Measurements from ENCODE around the gene PLA2G4E.

PLA2G4E gene

GRCh38 chr15:41967506-41968206 lies 53.2 kb downstream of the PLA2G4E start:
- no peak for DNase-seq (ENCODE audit: extremely low read depth, low read depth)
- TF ChIP-seq, protein P1, sequence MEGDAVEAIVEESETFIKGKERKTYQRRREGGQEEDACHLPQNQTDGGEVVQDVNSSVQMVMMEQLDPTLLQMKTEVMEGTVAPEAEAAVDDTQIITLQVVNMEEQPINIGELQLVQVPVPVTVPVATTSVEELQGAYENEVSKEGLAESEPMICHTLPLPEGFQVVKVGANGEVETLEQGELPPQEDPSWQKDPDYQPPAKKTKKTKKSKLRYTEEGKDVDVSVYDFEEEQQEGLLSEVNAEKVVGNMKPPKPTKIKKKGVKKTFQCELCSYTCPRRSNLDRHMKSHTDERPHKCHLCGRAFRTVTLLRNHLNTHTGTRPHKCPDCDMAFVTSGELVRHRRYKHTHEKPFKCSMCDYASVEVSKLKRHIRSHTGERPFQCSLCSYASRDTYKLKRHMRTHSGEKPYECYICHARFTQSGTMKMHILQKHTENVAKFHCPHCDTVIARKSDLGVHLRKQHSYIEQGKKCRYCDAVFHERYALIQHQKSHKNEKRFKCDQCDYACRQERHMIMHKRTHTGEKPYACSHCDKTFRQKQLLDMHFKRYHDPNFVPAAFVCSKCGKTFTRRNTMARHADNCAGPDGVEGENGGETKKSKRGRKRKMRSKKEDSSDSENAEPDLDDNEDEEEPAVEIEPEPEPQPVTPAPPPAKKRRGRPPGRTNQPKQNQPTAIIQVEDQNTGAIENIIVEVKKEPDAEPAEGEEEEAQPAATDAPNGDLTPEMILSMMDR (IDR thresholded peaks at IDR 0.05; ENCODE audit: low read depth, low read length), result no peak

- TF ChIP-seq, protein P1 (IDR thresholded peaks at IDR 0.05; ENCODE audit: low read depth, low read length), result no peak
- DNase-seq (ENCODE audit: extremely low read depth, low read depth), result no peak
Measured at GRCh38 chr15:41966920-41967465, 53.8 kb downstream of the PLA2G4E start.

- TF ChIP-seq, protein P1 (IDR thresholded peaks at IDR 0.05; ENCODE audit: low read depth, low read length), result no peak
- DNase-seq (ENCODE audit: extremely low read depth, low read depth), result no peak
Measured at GRCh38 chr15:41966414-41966812, 54.4 kb downstream of the PLA2G4E start.

- DNase-seq (ENCODE audit: extremely low read depth, low read depth), result no peak
- TF ChIP-seq, protein P1 (IDR thresholded peaks at IDR 0.05; ENCODE audit: low read depth, low read length), result no peak
Measured at GRCh38 chr15:41965441-41966413, 55.1 kb downstream of the PLA2G4E start.

- no peak for DNase-seq (ENCODE audit: extremely low read depth, low read depth)
- TF ChIP-seq, protein P1 (IDR thresholded peaks at IDR 0.05; ENCODE audit: low read depth, low read length), result no peak
Measured at GRCh38 chr15:41961595-41962202, 59.1 kb downstream of the PLA2G4E start.

DNA sequence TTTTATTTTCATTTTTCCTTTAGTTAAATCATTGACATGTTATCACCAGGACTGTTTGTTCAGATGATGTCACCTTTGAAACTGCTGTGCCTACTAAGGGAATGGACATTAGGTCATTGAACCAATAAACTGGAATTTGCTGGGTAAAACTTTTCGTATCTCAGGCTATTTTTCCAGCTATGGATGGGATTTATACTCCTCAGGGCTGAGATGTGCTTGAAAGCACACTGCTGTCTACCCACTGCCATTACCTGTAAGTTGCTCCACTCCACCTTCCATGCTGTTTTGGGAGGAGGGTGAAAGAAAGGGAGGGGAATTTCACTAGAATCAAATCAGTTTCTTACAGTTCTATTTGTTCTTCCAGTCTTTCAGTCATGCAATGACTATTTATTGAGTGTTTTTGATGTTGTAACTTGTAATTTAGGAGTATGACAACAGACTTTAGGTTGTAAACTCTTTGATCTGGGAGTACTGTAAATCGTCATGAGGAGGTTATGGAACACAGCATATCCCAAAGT lies 59.8 kb downstream of the PLA2G4E start:
- TF ChIP-seq, protein P1 (IDR thresholded peaks at IDR 0.05; ENCODE audit: low read depth, low read length), result no peak

More for the DNA sequence above, 59.8 kb downstream of the PLA2G4E start:
- DNase-seq (ENCODE audit: extremely low read depth, low read depth), result no peak
